GM18907 (cell line): ENCODE measurements around the gene LAG3.
A peak's percentile ranks its signal among the peaks of the same experiment; 100 is the strongest.

Source experiments
- ATAC-seq: cut with Tn5 transposase; IDR thresholded peaks from one replicate; pipeline ENCODE4 v1.9.1; 2021; ENCODE audit warnings: mild to moderate bottlenecking, moderate library complexity; ENCODE audit not compliant: unreplicated experiment

The LAG3 gene

DNA sequence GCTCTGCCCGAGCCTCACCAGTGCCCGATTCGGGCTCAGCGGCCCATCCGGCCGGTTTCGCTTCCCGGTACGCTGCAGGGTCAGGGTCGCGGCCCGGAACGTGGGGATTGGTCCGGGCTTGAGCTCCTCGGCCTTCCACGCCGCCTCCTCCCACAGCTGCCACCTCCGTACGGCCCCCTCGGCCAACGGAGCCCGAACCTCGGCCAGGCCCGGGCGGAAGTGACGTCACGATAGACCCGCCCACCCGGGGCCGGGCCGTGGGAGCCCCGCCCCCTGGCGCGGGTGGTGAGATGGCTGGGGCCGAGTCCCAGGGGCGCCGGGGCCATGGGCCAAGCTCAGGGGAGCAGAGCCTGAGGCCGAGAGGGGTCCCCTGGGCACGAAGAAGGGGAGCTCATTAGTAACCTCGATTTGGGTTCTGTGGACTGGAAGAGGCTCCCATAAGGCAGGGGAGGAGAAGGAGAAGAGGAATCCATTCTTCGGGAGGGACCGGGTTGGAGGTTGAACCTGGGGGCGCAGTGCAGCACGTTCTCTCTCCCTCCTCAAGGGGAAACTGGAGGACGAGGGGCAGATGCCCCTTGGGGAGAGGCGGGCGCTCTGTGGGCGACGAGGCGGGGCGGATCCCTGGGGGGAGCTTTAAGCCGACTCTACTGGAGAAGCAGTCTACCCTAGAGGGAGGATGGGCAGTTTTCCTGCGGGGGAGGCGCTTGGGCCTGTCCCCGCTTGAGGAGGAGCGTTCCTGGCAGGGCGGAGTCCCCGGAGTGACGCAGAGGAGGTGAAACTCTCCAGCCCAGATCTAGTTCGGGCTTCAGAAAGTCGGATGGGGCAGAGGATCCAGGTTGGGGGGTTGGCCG is 19.2 kb upstream of the LAG3 start, which contains the start of gene MLF2:
Gene MLF2, minus strand, starts transcription at position 221 of the 851 bp plus-strand sequence. CDS start 807 bp downstream, outside the sequence.
- peak; percentile 88 for ATAC-seq

DNA sequence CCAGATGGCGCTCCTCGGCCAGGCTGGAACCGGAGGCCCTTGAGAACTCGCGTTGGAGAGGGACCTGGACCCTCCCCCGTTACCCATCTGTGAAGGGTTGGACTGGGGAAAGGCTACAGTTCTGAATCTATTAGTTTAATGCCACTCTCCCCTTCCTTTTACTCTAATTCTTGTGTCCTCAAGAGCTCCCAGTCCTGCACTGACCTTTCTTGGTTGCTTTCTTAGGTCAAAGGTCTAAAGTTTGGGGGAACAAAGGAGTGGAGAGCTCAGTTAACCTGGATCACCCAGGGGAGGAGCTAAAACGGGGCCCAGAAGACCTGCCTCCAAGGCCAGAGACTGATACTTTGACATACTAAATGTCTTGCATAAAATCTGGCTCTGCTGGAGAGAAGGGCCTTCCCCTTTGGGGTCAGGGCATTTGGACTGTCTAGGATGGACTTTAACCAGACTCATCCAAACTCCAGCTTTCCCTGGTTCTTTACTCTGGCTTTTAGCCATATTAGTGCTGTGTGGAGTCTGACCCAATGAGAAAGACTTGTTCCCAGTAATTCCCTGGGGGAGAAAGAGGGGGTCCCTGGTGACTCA is 18.5 kb upstream of the LAG3 start:
- ATAC-seq = no peak

DNA sequence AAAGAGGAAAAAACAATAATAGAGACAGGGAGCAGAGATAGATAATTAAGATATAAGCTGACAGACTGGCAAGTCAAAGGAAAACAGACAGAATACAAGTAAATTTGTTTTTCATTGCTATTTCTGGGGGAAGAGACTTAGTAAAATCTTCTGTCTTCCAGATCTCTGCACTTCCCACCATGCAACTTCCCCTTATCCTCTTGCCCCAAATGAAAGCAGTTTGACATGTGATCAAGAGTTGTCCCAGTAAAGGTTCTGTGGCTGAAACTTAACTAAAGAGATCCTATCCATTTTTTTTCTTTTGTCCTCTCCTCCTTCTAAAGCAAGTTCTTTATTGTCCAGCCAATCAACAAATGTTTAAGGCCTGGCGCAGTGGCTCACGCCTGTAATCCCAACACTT is 17.9 kb upstream of the LAG3 start:
- ATAC-seq = no peak

DNA sequence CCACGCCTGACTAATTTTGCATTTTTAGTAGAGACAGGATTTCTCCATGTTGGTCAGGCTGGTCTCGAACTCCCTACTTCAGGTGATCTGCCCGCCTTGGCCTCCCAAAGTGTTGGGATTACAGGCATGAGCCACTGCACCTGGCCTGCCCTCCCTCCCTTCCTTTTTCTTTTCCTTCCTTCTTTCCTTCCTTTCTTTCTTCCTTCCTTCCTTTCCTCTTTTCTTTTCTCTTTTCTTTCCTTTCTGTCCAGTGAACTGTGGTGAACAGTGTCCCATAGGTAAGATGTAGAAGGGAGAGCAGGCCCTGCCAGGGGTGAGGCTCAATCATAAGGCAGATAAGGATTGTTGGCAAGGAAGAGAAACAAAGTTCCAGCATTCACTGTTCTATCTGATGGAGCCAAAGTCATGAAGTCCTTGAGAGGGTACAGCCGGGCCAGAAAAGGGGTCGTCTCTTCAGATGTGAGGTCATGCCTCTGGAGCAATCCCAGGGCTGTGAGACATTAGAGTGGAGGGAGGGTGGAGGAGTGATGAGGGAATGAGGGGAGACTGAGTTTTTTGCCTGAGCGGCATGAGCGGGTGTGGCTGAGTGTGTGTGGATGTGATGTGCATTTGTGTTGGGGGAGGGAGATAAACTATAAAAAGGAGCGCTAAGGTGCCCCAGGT is 15.2 kb upstream of the LAG3 start:
- ATAC-seq = no peak

DNA sequence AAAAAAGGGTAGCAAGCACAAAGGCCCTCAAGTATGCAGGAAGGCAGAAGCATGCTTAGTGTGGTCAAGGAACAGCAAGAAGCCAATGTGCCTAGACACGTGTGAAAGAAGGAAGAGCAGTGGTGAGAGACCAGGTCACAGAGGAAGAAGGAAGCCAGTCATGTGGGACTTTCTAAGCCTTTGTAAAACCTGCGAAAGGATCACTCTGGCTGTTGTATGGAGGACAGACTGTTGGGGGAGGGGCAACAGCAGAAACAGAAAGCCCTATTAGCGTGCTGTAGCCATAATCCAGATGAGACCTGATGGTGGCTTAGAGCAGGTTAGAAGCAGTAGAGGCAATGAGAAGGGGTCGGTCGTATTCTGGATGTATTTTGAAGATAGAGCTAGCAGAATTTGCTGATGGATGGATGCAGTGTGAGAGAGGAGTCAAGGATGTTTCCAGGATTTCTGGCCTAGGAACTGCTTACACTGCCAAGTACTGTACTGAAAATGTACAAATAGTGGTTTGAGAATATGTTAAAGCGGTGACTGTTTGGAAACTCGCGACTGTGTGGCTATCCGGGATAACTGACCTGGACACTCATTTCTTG is 13.7 kb upstream of the LAG3 start:
- no peak for ATAC-seq

DNA sequence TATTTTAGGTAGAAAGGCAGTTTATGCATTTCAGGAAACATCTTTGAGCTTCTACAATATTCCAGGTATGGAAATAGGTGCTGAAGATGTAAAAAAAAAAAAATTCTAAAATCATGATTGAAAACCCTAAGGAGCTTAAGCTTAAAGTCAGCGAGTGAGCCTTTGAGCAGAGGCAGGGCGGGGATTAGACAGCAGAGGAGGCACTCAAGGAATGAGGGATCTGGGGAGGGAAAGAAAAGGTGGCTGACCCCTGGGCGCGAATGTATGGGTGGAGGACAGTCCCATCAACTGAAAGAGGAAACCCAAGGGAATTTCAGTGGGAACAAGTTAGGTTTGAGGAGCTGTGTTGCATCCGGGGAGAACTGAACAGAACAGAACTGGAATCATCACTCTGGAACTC is 12.6 kb upstream of the LAG3 start:
- ATAC-seq = no peak

DNA sequence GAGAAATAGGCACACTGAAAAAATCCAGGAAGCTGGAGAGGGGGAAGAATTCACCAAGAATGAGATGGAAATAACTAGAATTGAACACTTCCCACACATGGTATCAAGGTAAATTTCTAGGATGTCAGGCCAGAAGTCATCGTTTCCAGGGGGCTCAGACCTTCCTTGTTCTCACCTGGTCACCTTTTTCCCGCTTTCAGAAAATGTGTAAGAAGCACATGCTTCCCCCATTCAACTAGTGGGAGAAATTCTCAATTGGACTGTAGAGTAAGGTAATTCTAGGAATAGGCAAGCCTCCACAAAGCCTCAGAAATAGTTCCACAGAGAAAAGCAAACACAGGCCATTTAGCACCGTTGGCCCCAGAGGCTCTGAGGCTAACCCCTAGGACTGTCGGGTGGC is 8.9 kb upstream of the LAG3 start:
- ATAC-seq = no peak

DNA sequence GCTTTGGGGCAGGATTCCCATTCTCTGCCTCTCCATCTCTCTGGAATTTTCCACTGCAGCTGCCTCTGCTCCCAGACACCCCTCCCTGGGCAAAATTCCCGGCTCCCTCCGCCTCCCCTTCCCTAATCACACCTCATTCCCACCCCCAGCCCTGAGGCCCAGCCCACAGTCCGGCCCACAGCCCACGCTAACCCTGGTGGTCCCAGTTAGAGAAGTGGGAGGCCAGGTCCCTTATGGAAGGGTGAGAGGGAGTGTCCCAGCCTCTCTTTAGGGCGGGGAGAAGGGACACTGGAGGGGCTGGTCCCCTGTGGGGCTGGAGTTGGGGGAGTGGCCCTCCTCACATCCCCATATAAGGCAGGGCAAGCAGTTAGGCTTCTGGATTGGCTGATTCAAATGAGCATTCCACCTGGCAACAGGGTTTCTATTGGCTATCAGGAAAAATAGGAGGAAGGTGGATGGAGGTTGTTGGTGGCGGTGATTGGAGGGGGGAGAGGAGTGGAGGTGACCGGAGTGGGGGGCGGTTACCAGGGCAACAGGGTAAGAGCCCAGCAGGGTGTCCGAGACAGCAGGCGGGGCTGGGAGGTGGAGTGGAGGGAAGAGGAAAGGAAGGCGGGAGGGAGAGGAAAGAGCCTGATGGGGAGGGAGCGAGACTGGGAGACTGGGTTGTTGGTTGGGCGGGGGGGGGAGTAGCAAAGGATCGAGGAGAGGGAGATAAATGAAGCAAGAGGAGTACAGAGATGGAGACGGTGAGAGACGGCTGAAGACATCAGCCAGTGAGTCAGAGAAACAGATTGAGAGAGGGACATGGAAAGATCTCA is 8.1 kb upstream of the LAG3 start:
- peak; percentile 79 for ATAC-seq

DNA sequence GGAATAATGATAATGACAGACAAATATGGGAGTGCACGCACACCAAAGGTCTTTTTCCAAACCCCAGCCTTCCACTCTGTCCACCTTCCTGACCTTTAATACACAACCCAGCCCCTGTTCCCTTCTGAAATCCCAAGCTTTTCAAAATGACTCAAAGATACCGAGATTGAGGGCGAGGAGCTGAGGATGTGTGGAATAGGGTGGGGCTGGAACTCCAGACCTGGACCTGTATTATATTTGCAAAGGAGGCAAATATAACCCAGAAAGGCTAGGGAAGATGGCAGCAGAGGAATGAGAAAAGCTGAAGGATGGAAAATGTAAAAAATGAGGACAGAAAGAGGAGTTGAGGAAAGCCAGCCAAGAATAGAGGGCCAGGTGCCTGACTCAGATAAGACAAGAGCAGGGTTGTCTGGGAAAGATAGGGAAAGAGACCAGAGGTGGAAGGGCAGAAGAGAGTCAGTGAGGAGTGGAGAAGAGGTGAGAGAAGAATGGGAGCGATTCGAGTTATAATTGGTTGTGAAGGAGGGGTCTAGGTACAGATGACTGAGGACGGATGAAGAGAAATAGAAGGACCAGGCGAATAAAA is 7.2 kb upstream of the LAG3 start:
- ATAC-seq = no peak

DNA sequence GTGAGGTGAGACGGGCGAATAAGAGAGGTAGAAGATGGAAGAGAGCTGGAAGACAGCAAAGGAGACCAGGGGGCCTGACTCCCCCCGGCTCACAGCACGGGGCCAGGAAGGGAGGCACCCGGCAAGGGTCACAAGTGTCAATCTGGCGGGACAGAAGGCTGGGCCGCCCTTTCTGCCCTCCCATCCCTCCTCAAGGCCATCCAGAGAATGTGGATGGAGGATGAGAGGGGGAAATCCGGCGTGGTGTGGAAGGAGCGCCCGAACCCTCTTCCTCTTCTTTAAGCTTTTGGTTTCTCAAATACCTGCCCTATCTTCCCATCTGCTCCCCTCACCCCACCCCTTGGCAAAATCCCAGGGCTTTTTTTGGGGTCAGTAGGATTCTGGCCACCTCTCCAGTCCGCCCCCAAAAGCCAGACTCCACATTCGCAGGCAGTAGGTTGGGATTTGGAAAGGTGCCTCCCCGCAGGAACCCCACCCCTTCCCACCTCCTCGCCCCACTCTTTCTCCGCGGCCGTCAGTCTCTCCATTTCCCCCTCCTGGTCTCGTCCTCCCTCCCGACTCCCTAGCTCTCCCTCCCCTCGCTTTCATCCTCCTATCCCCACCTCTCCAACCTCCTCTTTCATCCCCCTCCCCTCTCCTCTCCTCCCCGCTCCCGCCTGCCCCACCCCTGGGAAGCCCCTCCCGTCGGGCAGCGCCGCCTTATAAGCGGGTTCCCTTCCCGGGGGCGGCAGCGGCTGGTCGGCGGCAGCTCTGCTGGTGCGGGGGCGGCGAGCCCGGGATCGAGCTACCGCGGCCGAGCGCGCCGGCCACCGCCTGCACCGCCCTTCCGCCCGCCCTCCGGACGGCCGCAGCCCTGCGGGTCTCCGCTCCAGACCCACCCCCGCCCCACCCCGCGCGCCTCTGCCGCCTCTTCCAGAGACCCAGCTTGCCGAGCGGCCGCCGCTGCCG is 6.4 kb upstream of the LAG3 start, which contains the start of gene PTMS:
Gene PTMS, plus strand, starts transcription at position 730 of the 948 bp plus-strand sequence. CDS start 343 bp downstream, outside the sequence.
- ATAC-seq = peak; percentile 23

DNA sequence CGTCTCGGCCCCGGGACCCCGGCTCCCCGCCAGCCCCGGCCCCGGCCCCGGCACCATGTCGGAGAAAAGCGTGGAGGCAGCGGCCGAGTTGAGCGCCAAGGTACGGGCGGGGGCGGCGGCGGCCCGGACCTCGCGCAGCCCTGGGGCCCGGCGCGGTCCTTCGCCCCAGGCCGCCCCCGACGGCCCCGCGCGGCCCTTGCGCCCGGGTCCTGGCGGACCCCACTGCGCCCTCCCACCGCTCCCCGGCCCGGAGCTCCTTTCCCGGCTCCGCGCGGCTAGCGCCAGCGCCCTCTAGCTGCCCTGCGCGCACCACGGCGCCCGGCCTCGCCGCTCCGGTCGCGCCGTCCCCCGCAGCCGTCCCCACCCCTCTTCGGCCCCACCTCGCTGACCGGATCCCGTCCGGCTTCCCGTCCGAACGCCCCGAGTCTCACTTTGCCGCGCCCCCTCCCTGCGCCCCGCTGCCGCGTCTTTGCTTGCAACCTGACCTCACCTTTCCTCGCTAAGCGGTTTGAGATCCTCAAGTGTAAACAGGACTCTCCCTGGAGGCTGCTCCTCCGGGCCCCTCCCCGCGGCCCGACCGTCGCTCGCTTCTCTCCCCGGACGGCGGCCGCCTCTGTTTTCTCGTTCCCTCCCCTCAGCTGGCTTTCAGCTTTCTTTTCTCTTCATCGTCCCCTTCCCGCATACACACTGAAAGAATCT is 5.5 kb upstream of the LAG3 start:
- peak; percentile 43 for ATAC-seq

DNA sequence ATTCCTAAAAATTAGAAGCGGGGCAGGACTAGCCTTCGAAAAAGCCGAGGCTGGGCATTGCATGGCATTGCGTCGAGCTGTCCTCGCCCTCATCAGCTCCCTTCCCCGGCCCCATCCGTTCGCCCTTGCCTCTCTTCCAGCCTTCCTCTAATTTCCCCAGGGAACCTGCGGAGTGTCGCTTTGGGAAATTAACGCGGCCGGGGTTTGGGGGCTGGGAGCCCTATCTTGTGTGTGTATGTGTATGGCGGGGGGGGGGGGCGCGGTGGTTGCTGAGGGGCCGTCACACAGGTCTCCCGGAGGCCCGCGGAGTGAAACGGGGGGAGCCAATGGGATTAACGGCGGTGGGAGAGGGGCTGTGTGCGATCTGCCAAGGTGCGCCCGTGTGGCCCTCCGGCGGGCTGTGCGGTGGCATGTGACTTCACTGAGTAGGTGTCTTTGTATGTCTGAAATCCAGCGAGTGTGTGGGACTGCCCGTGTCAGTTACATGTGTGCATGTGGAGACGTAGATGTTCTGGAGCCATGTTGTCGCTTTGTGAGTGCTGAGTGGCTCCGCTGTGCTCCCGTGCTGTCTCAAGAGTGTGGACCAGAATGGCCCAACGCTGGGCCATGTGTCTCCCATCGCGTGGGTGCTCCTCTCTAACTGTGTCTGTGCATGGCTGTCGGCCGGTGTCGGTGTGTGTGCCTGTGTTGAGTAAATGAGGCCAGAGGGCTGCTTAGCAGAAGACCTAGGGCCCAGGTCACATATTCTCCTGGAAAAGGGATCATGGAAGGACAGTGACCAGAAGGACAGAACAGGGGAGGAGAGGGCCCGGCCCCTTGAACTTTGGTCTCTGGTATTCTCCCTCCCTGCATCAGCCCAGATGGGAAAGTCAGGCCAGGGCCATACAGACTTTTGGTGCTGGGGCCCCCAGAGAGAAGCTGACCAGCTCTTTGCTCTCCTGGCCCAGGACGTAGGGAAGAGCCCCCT is 4.7 kb upstream of the LAG3 start:
- ATAC-seq = no peak

DNA sequence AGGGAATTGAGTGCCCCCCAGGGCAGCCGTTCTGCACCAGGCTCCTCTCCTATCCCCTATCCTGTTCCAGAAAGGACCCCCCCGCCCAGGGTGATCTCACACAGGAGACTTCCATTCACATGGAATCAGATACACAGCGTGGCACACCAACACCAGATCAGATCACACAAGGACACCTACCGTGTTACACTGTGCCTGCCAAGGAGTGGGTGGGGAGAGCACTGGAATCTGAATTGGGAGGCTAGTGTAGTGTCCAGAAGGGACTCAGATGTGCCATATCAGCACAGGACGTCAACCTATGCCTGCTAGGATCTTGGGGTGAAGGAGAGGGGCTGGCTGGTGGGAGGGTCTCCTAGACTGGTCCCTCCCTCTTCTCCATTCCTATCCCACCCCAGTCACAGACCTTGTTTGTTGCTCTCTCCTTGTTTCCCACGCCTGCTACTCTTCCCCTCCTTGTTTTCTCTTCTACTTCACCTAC is 3.8 kb upstream of the LAG3 start:
- no peak for ATAC-seq

DNA sequence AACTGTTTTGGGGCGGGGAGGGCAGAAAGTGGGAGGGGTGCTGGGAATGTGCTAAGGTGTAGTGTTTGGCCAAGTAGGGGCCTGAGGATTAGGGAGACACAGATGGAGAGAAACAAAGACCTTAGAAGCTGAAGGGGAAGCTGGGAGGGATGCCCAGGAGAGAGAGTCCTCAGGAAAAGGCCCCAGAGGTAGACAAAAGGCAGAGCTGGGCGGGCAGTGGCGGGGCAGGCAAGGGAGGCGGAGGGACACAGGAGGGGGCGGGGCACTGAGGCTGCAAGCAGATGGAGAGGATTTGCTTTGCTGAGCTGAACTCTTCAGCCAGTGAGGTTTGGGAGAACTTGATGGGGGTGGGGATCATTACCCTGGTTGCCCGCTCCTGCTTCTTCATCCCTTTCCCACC is 3.3 kb upstream of the LAG3 start:
- ATAC-seq = no peak

DNA sequence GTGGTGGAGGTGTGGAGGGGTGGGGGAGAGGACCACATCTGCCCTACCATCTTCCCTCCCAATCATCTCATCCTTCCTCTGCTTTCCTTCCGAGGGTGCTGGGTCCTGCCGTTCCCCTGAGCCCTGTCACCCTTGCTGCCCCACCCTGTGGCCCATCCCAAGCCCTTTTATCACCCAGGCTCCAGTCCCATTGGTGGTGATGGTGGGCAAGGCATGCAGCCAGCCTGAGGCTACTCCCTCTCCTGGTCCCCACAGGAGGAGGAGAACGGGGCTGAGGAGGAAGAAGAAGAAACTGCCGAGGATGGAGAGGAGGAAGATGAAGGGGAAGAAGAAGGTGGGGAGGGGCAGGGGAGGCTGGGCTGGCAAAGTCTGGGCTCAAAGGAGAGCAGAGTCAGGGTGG is 2.7 kb upstream of the LAG3 start:
- ATAC-seq = no peak

DNA sequence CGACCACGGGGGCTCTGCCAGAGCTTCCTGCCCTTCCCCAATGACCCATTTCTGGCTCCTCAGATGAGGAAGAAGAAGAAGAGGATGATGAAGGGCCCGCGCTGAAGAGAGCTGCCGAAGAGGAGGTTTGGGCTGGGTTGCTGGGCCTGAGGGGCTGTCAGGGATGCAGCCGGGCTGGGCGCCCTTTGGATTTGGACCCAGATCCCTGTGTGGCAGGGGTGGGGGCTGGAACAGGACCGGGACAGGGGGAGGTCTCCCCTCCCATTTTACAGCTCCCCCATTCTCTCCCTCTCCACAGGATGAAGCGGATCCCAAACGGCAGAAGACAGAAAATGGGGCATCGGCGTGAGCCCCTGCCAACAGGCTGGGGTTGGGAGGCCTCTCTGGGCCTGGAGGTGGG is 2.2 kb upstream of the LAG3 start:
- no peak for ATAC-seq

DNA sequence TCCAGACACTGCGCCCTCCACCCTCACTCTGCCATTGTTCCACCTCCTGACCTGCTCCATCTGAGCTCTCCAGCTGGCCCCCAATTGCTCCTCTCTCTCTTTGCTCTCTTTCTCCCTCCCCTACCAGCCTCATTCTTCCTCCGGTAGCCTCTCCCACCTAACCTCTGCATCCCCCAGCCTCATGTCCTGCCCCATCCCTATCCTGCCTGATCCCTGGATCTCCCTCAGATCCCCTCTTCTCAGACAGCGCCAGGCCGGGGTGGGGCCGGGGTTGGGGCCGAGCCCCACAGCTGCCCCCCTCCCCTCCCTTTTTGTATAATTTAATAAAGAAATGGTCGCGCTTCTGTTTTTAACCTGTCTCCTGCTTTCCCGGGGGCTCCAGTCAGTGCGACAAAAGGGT is 1.7 kb upstream of the LAG3 start:
- ATAC-seq = no peak
